Measurements from ENCODE around the gene SLC25A25. TPM values are rescaled to one million over a fixed set of nuclear protein-coding genes. Genes with fewer than 3 reads are reported as not detected.

SLC25A25 gene
- total and polyA plus RNA-seq, 9 of the 15 experiments (the other 6 are each of a cell fraction or from before 2014, with no cell fraction given) = 0.07 to 35.9 (median 23.2) TPM

GRCh38 chr9:128115187-128116103 is 47.4 kb downstream of the SLC25A25 start (continued):
- TF ChIP-seq CTCFL (IDR thresholded peaks at IDR 0.05; ENCODE audit: borderline replicate concordance, insufficient read depth, low read depth, low read length, poor library complexity, severe bottlenecking) (no peak), IFI16 (CRISPR knock-in tag; IDR thresholded peaks at IDR 0.05) (no peak), ZBTB1 (CRISPR knock-in tag; IDR thresholded peaks at IDR 0.05; ENCODE audit: borderline replicate concordance, low read depth) (no peak), ZNF217 (CRISPR knock-in tag; IDR thresholded peaks at IDR 0.05) (no peak), POLR2B (IDR thresholded peaks at IDR 0.05; ENCODE audit: low read depth, partially characterized antibody) (no peak), AFF4 (CRISPR knock-in tag; IDR thresholded peaks at IDR 0.05) (no peak; the same call in 1 of the 2 replicates), THRA (IDR thresholded peaks at IDR 0.05) (no peak), ZFP36 (IDR thresholded peaks at IDR 0.05; ENCODE audit: low read depth, low read length, partially characterized antibody) (no peak), EGR1 (conservative IDR thresholded peaks at IDR 0.05) (peak; percentile 67), HINFP (tag; conservative IDR thresholded peaks at IDR 0.05; ENCODE audit: low read depth) (no peak), KLF13 (tag; IDR thresholded peaks at IDR 0.05; ENCODE audit: borderline replicate concordance, low read depth) (no peak), ARID3A (IDR thresholded peaks at IDR 0.05; ENCODE audit: borderline replicate concordance, low read depth, low read length) (no peak), ZNF224 (CRISPR knock-in tag; IDR thresholded peaks at IDR 0.05) (no peak), HDAC3 (IDR thresholded peaks at IDR 0.05; ENCODE audit: borderline replicate concordance, partially characterized antibody) (peak; percentile 73), C11orf30 (IDR thresholded peaks at IDR 0.05; ENCODE audit: low read depth) (no peak)
